Esophagus squamous epithelium (tissue), 4 donors: ENCODE measurements around the gene CYP20A1.

Experiments used
- CTCF ChIP-seq, 6 experiments: fragments of 450-650 bp in 4 of 6; fragments of 200-600 bp in 2 of 6; sonication (generic) in 2 of 6; IDR thresholded peaks; one replicate each; pipeline ENCODE4 v1.5.1; 2016 to 2019; ENCODE audit warnings: antibody characterized with exemption in 6 of 6, mild to moderate bottlenecking in 4 of 6, moderate library complexity in 4 of 6
- POLR2A ChIP-seq, 4 donors: fragments of 450-650 bp; IDR thresholded peaks; one replicate each; pipeline ENCODE4 v1.6.1; 2017; ENCODE audit warnings: antibody characterized with exemption in 4 of 4, mild to moderate bottlenecking in 4 of 4, moderate library complexity in 3 of 4

- TF ChIP-seq CTCF (IDR thresholded peaks at IDR 0.05) (no peak), POLR2A (IDR thresholded peaks at IDR 0.05) (no peak)
These were observed 37.4 kb upstream of the CYP20A1 start for GRCh38 chr2:203201426-203201825.
